Ovary (tissue), 9 donors: ENCODE data around the gene DGKI. TPM values are rescaled to one million over a fixed set of nuclear protein-coding genes. Genes with fewer than 3 reads are reported as not detected.

Experiments used
- DNase-seq, 5 donors: peaks; one replicate each; pipeline ENCODE4 v3.0.0-alpha.2; 2019 to 2020
- H3K27ac ChIP-seq, 2 donors: fragments of 200-600 bp; one replicate each; pipeline versions ENCODE4 v1.5.1 to v1.8.0; 2019 to 2022
- H3K27me3 ChIP-seq: fragments of 200-600 bp; one replicate; pipeline ENCODE4 v1.8.0; 2022
- H3K36me3 ChIP-seq: fragments of 200-600 bp; sonication (generic); one replicate; pipeline ENCODE4 v1.5.1; 2019
- H3K4me1 ChIP-seq: one replicate; pipeline ENCODE4 v1.8.1; 2013; ENCODE audit warnings: mild to moderate bottlenecking, moderate library complexity; ENCODE audit not compliant: insufficient read depth
- H3K4me3 ChIP-seq: fragments of 200-600 bp; sonication (generic); one replicate; pipeline ENCODE4 v1.5.1; 2017
- H3K9me3 ChIP-seq, 2 donors: fragments of 200-600 bp in 1 of 2; sonication (generic) in 1 of 2; one replicate each; pipeline versions ENCODE4 v1.5.1 to v1.8.1; 2013 to 2019; ENCODE audit warnings: mild to moderate bottlenecking in 1 of 2, moderate library complexity in 1 of 2
- CTCF ChIP-seq, 3 donors: fragments of 450-650 bp in 2 of 3; fragments of 200-600 bp in 1 of 3; IDR thresholded peaks; one replicate each; pipeline versions ENCODE4 v1.5.1 to v1.8.0; 2016 to 2022; ENCODE audit warnings: antibody characterized with exemption in 3 of 3, mild to moderate bottlenecking in 1 of 3
- EP300 ChIP-seq: sonication (generic); formaldehyde crosslinking; IDR thresholded peaks from one replicate; pipeline ENCODE4 v1.6.1; 2017; ENCODE audit warnings: antibody characterized with exemption
- POLR2A ChIP-seq: fragments of 450-650 bp; IDR thresholded peaks from one replicate; pipeline ENCODE4 v1.6.1; 2017; ENCODE audit warnings: antibody characterized with exemption, mild to moderate bottlenecking, moderate library complexity
- WGBS, 3 donors: extraction: QIAGEN DNeasy Blood & Tissue Kit in 1 of 3; methylation state at CpG; one replicate each; pipeline versions ENCODE4 v1.1.5 to v1.1.7; 2013 to 2017; 5-methylcytosine and 5-hydroxymethylcytosine counted together
- intact Hi-C, 4 donors: fragments of 100-400 bp; cut with DNase I; formaldehyde crosslinking; loops; one replicate each; pipeline versions ENCODE4 v1.11.0 to v1.15.1; 2022 to 2023
- polyA plus RNA-seq, 2 donors: library from polyadenylated mRNA; stranded (reverse); fragments of 200-250 nt in 1 of 2; fragments of 350-450 nt in 1 of 2; fragmentation: Illumina TruSeq in 1 of 2; extraction: RNeasy Lipid Tissue Mini Kit (QIAGEN cat#74804) in 1 of 2; gene quantifications; one replicate each; pipeline ENCODE4 v1.2.3, GENCODE V29; 2013 to 2014
- total RNA-seq, 7 donors: library from RNA; depleted of rRNA in 2 of 7; stranded (reverse); fragments of >200 nt in 2 of 7; fragmentation: NEBNext Ultra II Directional in 3 of 7; extraction: Animal tissue kit (Norgen Biotek cat#: 25700) in 3 of 7; gene quantifications; one replicate each; pipeline versions ENCODE4 v1.1.0 to v1.2.4, GENCODE V29; 2016 to 2023
- donor health status: DM: no; HTN: no; CAD: no; lungs with moderate emphysema.
- donor health status: DM: no; HTN: no; CAD: no.
- donor health status: Bipolar disorder and iron deficiency.
- donor health status: DM: yes; HTN: yes; CAD: no.
- donor health status: DM: no; HTN: no; CAD: no.
- donor health status: DM: yes; HTN: yes; CAD: no.

Gene DGKI
- total and polyA plus RNA-seq, 9 donors: 0.10 to 1.3 (median 0.29) TPM

GRCh38 chr7:137657476-137658189 lies 189.1 kb downstream of the DGKI start:
- H3K4me3 ChIP-seq: no peak overlapping the region
- WGBS, 3 donors: 39 to 51% (median 50%) methylated on average over 4 of the region's 4 CpGs
- H3K36me3 ChIP-seq: no peaks in the 10 kb centered on the region
- DNase-seq: no peak
- no peaks in the 10 kb centered on the region for H3K27me3 ChIP-seq
- TF ChIP-seq EP300: no peak
- TF ChIP-seq POLR2A: no peak
- no peak for TF ChIP-seq CTCF (IDR thresholded peaks at IDR 0.05)
- H3K27ac ChIP-seq: no peak overlapping the region
- intact Hi-C loops: loop anchor here in 2 of 4 donors (5.0 to 10.0 kb wide), 3 partner anchors 237 to 357 kb away; no protein-coding TSS in a partner anchor
- no peaks in the 10 kb centered on the region for H3K4me1 ChIP-seq
- no peaks in the 10 kb centered on the region for H3K9me3 ChIP-seq

GRCh38 chr7:137656850-137657232 lies 189.9 kb downstream of the DGKI start:
- Histone ChIP-seq H3K27ac (no peak overlapping the region), H3K36me3 (no peaks in the 10 kb centered on the region), H3K9me3 (no peaks in the 10 kb centered on the region), H3K4me1 (no peaks in the 10 kb centered on the region), H3K27me3 (no peaks in the 10 kb centered on the region), H3K4me3 (no peak overlapping the region)
- TF ChIP-seq CTCF (IDR thresholded peaks at IDR 0.05) (no peak), POLR2A (no peak), EP300 (no peak)
- WGBS, 3 donors: 77 to 82% (median 79%) methylated on average over 3 of the region's 3 CpGs
- DNase-seq: no peak
- intact Hi-C loops: loop anchor here in 2 of 4 donors (5.0 to 10.0 kb wide), 3 partner anchors 238 to 358 kb away; no protein-coding TSS in a partner anchor

GRCh38 chr7:137656227-137656849 lies 190.4 kb downstream of the DGKI start:
- Histone ChIP-seq H3K4me1 (no peaks in the 10 kb centered on the region), H3K27ac (no peak overlapping the region)
- intact Hi-C loops: loop anchor here in 2 of 4 donors (5.0 to 10.0 kb wide), 3 partner anchors 238 to 358 kb away; no protein-coding TSS in a partner anchor

GRCh38 chr7:137655804-137656203 lies 191.0 kb downstream of the DGKI start:
- H3K9me3 ChIP-seq: no peaks in the 10 kb centered on the region
- TF ChIP-seq POLR2A: no peak
- TF ChIP-seq CTCF (IDR thresholded peaks at IDR 0.05): no peak
- TF ChIP-seq EP300: no peak
- H3K36me3 ChIP-seq: no peaks in the 10 kb centered on the region
- DNase-seq: no peak
- no peaks in the 10 kb centered on the region for H3K27me3 ChIP-seq
- no peak overlapping the region for H3K4me3 ChIP-seq
- 71 to 78% (median 73%) methylated on average over 6 of the region's 6 CpGs for WGBS, 3 donors
- H3K4me1 ChIP-seq: no peaks in the 10 kb centered on the region
- intact Hi-C loops: loop anchor here in 2 of 4 donors (5.0 to 10.0 kb wide), 3 partner anchors 239 to 359 kb away; no protein-coding TSS in a partner anchor
- H3K27ac ChIP-seq: no peak overlapping the region

More at GRCh38 chr7:137656227-137656849, 190.4 kb downstream of the DGKI start:
- no peak overlapping the region for H3K4me3 ChIP-seq
- H3K9me3 ChIP-seq: no peaks in the 10 kb centered on the region
- no peaks in the 10 kb centered on the region for H3K36me3 ChIP-seq
- peak; percentile 32 to 76 (median 71) for DNase-seq
- TF ChIP-seq POLR2A: no peak
- TF ChIP-seq CTCF (IDR thresholded peaks at IDR 0.05): peak; percentile 36 to 53 (median 48)
- 3 to 4% (median 4%) methylated on average over 8 of the region's 8 CpGs for WGBS, 3 donors
- no peaks in the 10 kb centered on the region for H3K27me3 ChIP-seq
